Measurements from ENCODE around the gene UNC5C. TPM values are rescaled to one million over a fixed set of nuclear protein-coding genes. Genes with fewer than 3 reads are reported as not detected.

UNC5C gene
- total RNA-seq, 1 donor from 2014 or later, result not detected

DNA sequence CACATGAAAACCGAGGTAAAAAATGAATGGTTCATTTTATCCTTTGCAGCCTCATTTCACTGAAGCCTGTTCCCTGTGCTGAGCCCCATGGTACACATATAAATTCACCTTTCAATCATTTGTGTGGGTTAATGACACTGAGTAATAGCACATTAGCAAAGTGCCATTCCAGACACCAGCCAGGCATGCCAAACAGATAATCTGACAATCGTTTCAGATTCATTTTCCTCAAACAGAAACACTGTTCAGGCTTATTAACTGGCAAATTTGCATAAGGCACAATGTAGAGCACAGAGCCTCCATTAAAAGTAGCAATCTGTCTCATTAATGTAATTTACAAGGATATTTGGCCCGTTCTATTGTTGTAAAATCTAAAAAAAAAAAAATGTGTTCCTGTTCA, 76.2 kb downstream of the UNC5C start:
- H3K36me3 Mint-ChIP-seq (ENCODE audit: low read depth), result no peaks in the 10 kb centered on the region
- H3K4me1 Mint-ChIP-seq, result no peaks in the 10 kb centered on the region
- ATAC-seq (ENCODE audit: low read depth), result no peak
- CTCF ChIA-PET, result no interaction called here
- no peak for TF ChIP-seq CTCF (IDR thresholded peaks at IDR 0.05)
- H3K9me3 Mint-ChIP-seq, result no peaks in the 10 kb centered on the region
- no peak for DNase-seq
- H3K27ac Mint-ChIP-seq, result no peak overlapping the region
- H3K4me3 Mint-ChIP-seq, result no peak overlapping the region
- POLR2A ChIA-PET, result no interaction called here
- no peaks in the 10 kb centered on the region for H3K27me3 Mint-ChIP-seq
- intact Hi-C loops (cut with micrococcal nuclease), result no loop called here

DNA sequence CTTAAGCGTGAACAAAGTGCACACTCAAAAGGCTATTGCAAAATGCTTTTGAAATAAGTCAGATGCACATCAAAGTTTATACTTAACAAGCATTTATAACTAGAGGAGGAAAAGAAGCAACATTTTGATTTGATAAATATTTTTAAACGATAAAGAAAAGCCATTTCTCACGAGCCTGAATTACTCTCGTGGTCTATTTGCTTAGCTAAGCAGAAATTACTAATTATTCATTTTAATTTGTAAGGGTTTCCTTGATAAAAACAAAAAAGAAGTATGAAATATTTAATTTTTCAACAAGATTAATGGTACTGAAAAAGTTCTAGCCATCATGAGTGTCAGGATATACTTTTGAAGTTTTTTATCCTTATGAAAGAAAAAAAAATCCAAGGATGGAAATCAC, 78.2 kb downstream of the UNC5C start:
- H3K4me3 Mint-ChIP-seq, result no peak overlapping the region
- no peak for ATAC-seq (ENCODE audit: low read depth)
- DNase-seq, result no peak
- no peak for TF ChIP-seq CTCF (IDR thresholded peaks at IDR 0.05)
- POLR2A ChIA-PET, result no interaction called here
- H3K36me3 Mint-ChIP-seq (ENCODE audit: low read depth), result no peaks in the 10 kb centered on the region
- H3K27me3 Mint-ChIP-seq, result no peaks in the 10 kb centered on the region
- H3K9me3 Mint-ChIP-seq, result peaks cover 2% of the 10 kb centered on the region
- no peak overlapping the region for H3K27ac Mint-ChIP-seq
- intact Hi-C loops (cut with micrococcal nuclease), result no loop called here
- CTCF ChIA-PET, result no interaction called here
- no peaks in the 10 kb centered on the region for H3K4me1 Mint-ChIP-seq

- CTCF ChIA-PET, result no interaction called here
These were observed 79.2 kb downstream of the UNC5C start for GRCh38 chr4:95469617-95470016.

GRCh38 chr4:95466791-95467190, 82.0 kb downstream of the UNC5C start:
- ATAC-seq (ENCODE audit: low read depth), result no peak
- Mint-ChIP-seq H3K27ac (no peak overlapping the region), H3K9me3 (peaks cover 5% of the 10 kb centered on the region), H3K4me3 (no peak overlapping the region), H3K4me1 (no peaks in the 10 kb centered on the region), H3K36me3 (ENCODE audit: low read depth) (no peaks in the 10 kb centered on the region), H3K27me3 (no peaks in the 10 kb centered on the region)
- ChIA-PET CTCF (no interaction called here), POLR2A (no interaction called here)
- DNase-seq, result no peak
- TF ChIP-seq CTCF (IDR thresholded peaks at IDR 0.05), result no peak
- intact Hi-C loops (cut with micrococcal nuclease), result no loop called here

More at GRCh38 chr4:95469617-95470016, 79.2 kb downstream of the UNC5C start:
- POLR2A ChIA-PET, result no interaction called here
- H3K4me1 Mint-ChIP-seq, result no peaks in the 10 kb centered on the region
- H3K36me3 Mint-ChIP-seq (ENCODE audit: low read depth), result no peaks in the 10 kb centered on the region
- no peak overlapping the region for H3K4me3 Mint-ChIP-seq
- H3K9me3 Mint-ChIP-seq, result peaks cover 3% of the 10 kb centered on the region
- H3K27ac Mint-ChIP-seq, result no peak overlapping the region
- ATAC-seq (ENCODE audit: low read depth) (no peak), DNase-seq (no peak)
- no peak for TF ChIP-seq CTCF (IDR thresholded peaks at IDR 0.05)
- H3K27me3 Mint-ChIP-seq, result no peaks in the 10 kb centered on the region
- intact Hi-C loops (cut with micrococcal nuclease), result no loop called here

- no peak for TF ChIP-seq CTCF (IDR thresholded peaks at IDR 0.05)
- ChIA-PET POLR2A (no interaction called here), CTCF (no interaction called here)
- ATAC-seq (ENCODE audit: low read depth), result no peak
- no peaks in the 10 kb centered on the region for H3K27me3 Mint-ChIP-seq
- no peak overlapping the region for H3K4me3 Mint-ChIP-seq
- no peak overlapping the region for H3K27ac Mint-ChIP-seq
- intact Hi-C loops (cut with micrococcal nuclease), result no loop called here
- H3K4me1 Mint-ChIP-seq, result no peaks in the 10 kb centered on the region
- H3K36me3 Mint-ChIP-seq (ENCODE audit: low read depth), result no peaks in the 10 kb centered on the region
- peaks cover 8% of the 10 kb centered on the region for H3K9me3 Mint-ChIP-seq
- no peak for DNase-seq
These were observed 83.8 kb downstream of the UNC5C start for GRCh38 chr4:95465010-95465409.

Measured in activated B cell treated with CpG ODN at 0.5 μM for 24 hours (primary cell).